ENCODE results near the gene ZFAND2B.

ZFAND2B gene

DNA sequence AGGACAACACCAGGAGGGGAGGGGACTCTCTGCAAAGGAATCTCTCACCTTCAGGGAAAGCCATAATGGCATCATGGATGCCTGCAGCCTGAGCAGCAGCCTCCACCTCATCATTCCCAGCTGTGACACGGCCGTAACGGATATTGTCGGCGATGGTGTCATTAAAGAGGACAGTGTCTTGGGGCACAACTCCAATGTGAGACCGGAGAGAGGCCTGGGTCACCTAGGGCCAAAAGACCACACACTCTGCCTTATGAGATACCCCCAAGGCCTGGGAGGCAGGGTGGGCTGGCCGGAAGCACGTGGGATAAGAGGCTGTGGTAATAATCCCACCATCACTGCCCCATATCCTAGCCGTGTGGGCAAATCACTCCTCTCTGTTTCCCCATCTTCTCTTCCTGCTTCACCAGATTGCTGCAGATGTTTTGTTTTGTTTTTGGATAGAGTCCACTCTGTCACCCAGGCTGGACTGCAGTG lies 4.3 kb downstream of the ZFAND2B start:
- Histone ChIP-seq H2AFZ (ENCODE audit: low read depth, low read length) (no peak overlapping the region), H3K4me1 (ENCODE audit: low read length) (peaks cover 7% of the 10 kb centered on the region), H3K27ac (ENCODE audit: low read length) (no peak overlapping the region), H3K4me2 (ENCODE audit: low read length) (no peak overlapping the region), H3K79me2 (ENCODE audit: low read length) (no peaks in the 10 kb centered on the region), H4K20me1 (ENCODE audit: insufficient read depth, low read length) (no peaks in the 10 kb centered on the region), H3K27me3 (ENCODE audit: low read depth, low read length) (no peaks in the 10 kb centered on the region), H3K4me3 (ENCODE audit: low read length) (no peak overlapping the region), H3K36me3 (replicated peaks; ENCODE audit: low read depth, low read length) (no peaks in the 10 kb centered on the region), H3K9me3 (ENCODE audit: insufficient read depth, low read length) (no peaks in the 10 kb centered on the region), H3K9ac (ENCODE audit: low read length) (no peak overlapping the region)
- TF ChIP-seq EZH2phosphoT487 (IDR thresholded peaks at IDR 0.05; ENCODE audit: low read depth): no peak
- TF ChIP-seq, protein P1, sequence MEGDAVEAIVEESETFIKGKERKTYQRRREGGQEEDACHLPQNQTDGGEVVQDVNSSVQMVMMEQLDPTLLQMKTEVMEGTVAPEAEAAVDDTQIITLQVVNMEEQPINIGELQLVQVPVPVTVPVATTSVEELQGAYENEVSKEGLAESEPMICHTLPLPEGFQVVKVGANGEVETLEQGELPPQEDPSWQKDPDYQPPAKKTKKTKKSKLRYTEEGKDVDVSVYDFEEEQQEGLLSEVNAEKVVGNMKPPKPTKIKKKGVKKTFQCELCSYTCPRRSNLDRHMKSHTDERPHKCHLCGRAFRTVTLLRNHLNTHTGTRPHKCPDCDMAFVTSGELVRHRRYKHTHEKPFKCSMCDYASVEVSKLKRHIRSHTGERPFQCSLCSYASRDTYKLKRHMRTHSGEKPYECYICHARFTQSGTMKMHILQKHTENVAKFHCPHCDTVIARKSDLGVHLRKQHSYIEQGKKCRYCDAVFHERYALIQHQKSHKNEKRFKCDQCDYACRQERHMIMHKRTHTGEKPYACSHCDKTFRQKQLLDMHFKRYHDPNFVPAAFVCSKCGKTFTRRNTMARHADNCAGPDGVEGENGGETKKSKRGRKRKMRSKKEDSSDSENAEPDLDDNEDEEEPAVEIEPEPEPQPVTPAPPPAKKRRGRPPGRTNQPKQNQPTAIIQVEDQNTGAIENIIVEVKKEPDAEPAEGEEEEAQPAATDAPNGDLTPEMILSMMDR (IDR thresholded peaks at IDR 0.05; ENCODE audit: low read depth, low read length): no peak

DNA sequence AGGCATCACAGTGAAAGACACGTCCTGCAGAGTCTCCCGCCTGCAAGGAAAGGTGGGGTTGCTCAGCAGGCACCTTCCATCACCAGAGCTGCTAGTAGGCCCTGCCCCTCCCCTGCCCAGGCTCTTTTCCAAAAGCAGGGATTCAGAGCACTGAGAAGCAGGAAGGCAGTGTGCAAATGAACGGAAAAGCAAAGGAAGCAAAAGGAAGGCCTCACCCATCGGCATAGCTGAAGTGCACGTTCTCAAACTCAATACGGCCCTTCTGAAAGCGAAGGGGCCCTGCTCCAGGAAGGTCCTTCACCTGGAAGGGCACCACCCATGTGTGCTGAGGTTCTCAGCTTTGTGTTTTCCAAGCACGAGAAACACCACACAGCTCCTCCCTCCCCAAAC lies 6.4 kb downstream of the ZFAND2B start:
- TF ChIP-seq EZH2phosphoT487 (IDR thresholded peaks at IDR 0.05; ENCODE audit: low read depth): no peak
- TF ChIP-seq, protein P1 (IDR thresholded peaks at IDR 0.05; ENCODE audit: low read depth, low read length): no peak

DNA sequence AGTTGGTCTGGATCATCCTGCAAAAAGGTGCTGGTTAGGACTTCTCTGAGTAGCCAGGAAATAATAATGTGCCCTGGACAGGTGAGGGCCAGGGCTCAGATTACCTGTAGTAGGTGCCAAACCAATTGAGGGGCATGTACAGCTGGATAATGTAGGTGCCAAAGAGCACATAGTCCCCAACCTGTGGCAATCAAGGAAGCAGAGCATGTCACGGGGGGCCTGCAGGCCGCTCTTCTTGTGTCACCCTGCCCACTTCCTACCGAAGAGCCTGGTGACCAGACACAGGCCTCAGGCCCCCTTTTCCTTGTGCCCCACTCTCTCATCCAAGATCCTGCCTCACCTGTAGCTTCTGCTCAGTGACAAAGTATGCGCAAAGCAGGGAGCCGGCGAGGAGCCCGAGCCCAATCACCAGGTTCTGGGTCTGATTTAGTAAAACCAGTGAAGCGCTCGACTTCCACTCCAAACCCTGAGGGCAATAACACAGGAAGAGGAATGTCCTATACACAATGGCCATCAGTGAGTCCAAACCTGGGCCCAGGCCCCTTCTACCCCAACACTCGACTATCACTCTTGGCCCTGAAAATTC lies 7.0 kb downstream of the ZFAND2B start:
- no peak overlapping the region for H3K4me3 ChIP-seq (ENCODE audit: low read length)
- no peak overlapping the region for H3K9ac ChIP-seq (ENCODE audit: low read length)
- no peak overlapping the region for H2AFZ ChIP-seq (ENCODE audit: low read depth, low read length)
- H3K36me3 ChIP-seq (replicated peaks; ENCODE audit: low read depth, low read length): no peaks in the 10 kb centered on the region
- no peaks in the 10 kb centered on the region for H4K20me1 ChIP-seq (ENCODE audit: insufficient read depth, low read length)
- no peaks in the 10 kb centered on the region for H3K9me3 ChIP-seq (ENCODE audit: insufficient read depth, low read length)
- H3K4me2 ChIP-seq (ENCODE audit: low read length): no peak overlapping the region
- no peaks in the 10 kb centered on the region for H3K27me3 ChIP-seq (ENCODE audit: low read depth, low read length)
- H3K27ac ChIP-seq (ENCODE audit: low read length): no peak overlapping the region
- no peaks in the 10 kb centered on the region for H3K4me1 ChIP-seq (ENCODE audit: low read length)
- TF ChIP-seq EZH2phosphoT487 (IDR thresholded peaks at IDR 0.05; ENCODE audit: low read depth): no peak
- TF ChIP-seq, protein P1 (IDR thresholded peaks at IDR 0.05; ENCODE audit: low read depth, low read length): no peak
- no peaks in the 10 kb centered on the region for H3K79me2 ChIP-seq (ENCODE audit: low read length)

More for the DNA sequence above, 6.4 kb downstream of the ZFAND2B start:
- H3K4me1 ChIP-seq (ENCODE audit: low read length): no peaks in the 10 kb centered on the region
- no peak overlapping the region for H3K27ac ChIP-seq (ENCODE audit: low read length)
- H3K9me3 ChIP-seq (ENCODE audit: insufficient read depth, low read length): no peaks in the 10 kb centered on the region
- H3K4me3 ChIP-seq (ENCODE audit: low read length): no peak overlapping the region
- no peaks in the 10 kb centered on the region for H3K79me2 ChIP-seq (ENCODE audit: low read length)
- H2AFZ ChIP-seq (ENCODE audit: low read depth, low read length): no peak overlapping the region
- no peaks in the 10 kb centered on the region for H3K27me3 ChIP-seq (ENCODE audit: low read depth, low read length)
- H4K20me1 ChIP-seq (ENCODE audit: insufficient read depth, low read length): no peaks in the 10 kb centered on the region
- H3K9ac ChIP-seq (ENCODE audit: low read length): no peak overlapping the region
- no peak overlapping the region for H3K4me2 ChIP-seq (ENCODE audit: low read length)
- no peaks in the 10 kb centered on the region for H3K36me3 ChIP-seq (replicated peaks; ENCODE audit: low read depth, low read length)

DNA sequence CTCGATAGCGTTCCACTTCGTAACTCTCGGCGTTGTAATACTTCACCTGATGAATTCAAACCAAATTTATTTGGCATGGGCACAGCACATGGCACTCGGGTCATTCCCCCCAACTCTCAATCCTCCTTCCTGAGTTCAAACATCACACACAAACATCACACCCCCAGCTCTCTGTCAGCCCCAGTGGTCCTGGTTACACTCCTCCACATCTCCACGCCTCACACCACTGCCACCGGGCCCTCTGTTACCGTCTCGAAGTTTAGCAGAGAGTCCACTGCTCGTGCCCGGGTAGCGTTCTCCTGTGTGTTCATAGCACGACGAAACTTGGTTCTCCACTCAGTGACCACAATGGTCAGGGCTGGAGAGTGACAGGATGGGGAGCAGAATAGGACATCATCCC lies 7.6 kb downstream of the ZFAND2B start:
- H3K27me3 ChIP-seq (ENCODE audit: low read depth, low read length): no peaks in the 10 kb centered on the region
- H3K27ac ChIP-seq (ENCODE audit: low read length): no peak overlapping the region
- H3K79me2 ChIP-seq (ENCODE audit: low read length): no peaks in the 10 kb centered on the region
- no peak for TF ChIP-seq EZH2phosphoT487 (IDR thresholded peaks at IDR 0.05; ENCODE audit: low read depth)
- TF ChIP-seq, protein P1 (IDR thresholded peaks at IDR 0.05; ENCODE audit: low read depth, low read length): no peak
- H3K9ac ChIP-seq (ENCODE audit: low read length): no peak overlapping the region
- H3K4me2 ChIP-seq (ENCODE audit: low read length): no peak overlapping the region
- H3K9me3 ChIP-seq (ENCODE audit: insufficient read depth, low read length): no peaks in the 10 kb centered on the region
- H4K20me1 ChIP-seq (ENCODE audit: insufficient read depth, low read length): no peaks in the 10 kb centered on the region
- no peaks in the 10 kb centered on the region for H3K36me3 ChIP-seq (replicated peaks; ENCODE audit: low read depth, low read length)
- H2AFZ ChIP-seq (ENCODE audit: low read depth, low read length): no peak overlapping the region
- H3K4me1 ChIP-seq (ENCODE audit: low read length): no peaks in the 10 kb centered on the region
- H3K4me3 ChIP-seq (ENCODE audit: low read length): no peak overlapping the region

All from OCI-LY3 (cell line).